SK-N-SH (cell line): ENCODE measurements around the gene FBXW9.

ENCODE experiments used
- CTCF ChIP-seq: fragments of 200-600 bp; sonication (generic); IDR thresholded peaks from 2 replicates; pipeline ENCODE4 v1.6.1; 2017; ENCODE audit warnings: antibody characterized with exemption, mild to moderate bottlenecking, moderate library complexity
- EP300 ChIP-seq, 2 experiments: IDR thresholded peaks; 2 replicates each; pipeline versions ENCODE4 v1.4.0 to v1.6.1; 2012; ENCODE audit warnings: borderline replicate concordance in 1 of 2, low read depth in 1 of 2, low read length in 1 of 2
- FOSL2 ChIP-seq: IDR thresholded peaks from 2 replicates; pipeline ENCODE4 v1.4.0; 2012; ENCODE audit warnings: low read depth, mild to moderate bottlenecking, moderate library complexity, borderline replicate concordance
- MAX ChIP-seq: IDR thresholded peaks from 2 replicates; pipeline ENCODE4 v1.4.0; 2012; ENCODE audit warnings: low read depth
- RAD21 ChIP-seq: IDR thresholded peaks from 2 replicates; pipeline ENCODE4 v1.6.1; 2012; ENCODE audit warnings: mild to moderate bottlenecking, low read length
- USF1 ChIP-seq: IDR thresholded peaks from 2 replicates; pipeline ENCODE4 v1.4.0; 2012; ENCODE audit warnings: low read depth, borderline replicate concordance
- TF ChIP-seq, protein P1 (sequence below): fragments of 150-350 bp; IDR thresholded peaks from 2 replicates; pipeline ENCODE4 v1.6.1; 2017; ENCODE audit warnings: antibody characterized with exemption, low read length, low read depth, borderline replicate concordance

- no peak for TF ChIP-seq MAX
- TF ChIP-seq RAD21 = no peak
- no peak for TF ChIP-seq CTCF
- no peak for TF ChIP-seq EP300 (IDR thresholded peaks at IDR 0.05; ENCODE audit: borderline replicate concordance in 1 of 2, low read depth in 1 of 2, low read length in 1 of 2)
- TF ChIP-seq FOSL2 = no peak
- TF ChIP-seq USF1 = no peak
- TF ChIP-seq, protein P1, sequence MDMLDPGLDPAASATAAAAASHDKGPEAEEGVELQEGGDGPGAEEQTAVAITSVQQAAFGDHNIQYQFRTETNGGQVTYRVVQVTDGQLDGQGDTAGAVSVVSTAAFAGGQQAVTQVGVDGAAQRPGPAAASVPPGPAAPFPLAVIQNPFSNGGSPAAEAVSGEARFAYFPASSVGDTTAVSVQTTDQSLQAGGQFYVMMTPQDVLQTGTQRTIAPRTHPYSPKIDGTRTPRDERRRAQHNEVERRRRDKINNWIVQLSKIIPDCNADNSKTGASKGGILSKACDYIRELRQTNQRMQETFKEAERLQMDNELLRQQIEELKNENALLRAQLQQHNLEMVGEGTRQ = no peak
These were observed 9.4 kb upstream of the FBXW9 start for GRCh38 chr19:12705654-12706331.
